HCT116 (cell line): ENCODE measurements around the gene ADAM19. TPM values are rescaled to one million over a fixed set of nuclear protein-coding genes. Genes with fewer than 3 reads are reported as not detected.

Experiments used
- ATAC-seq: fragments of 200-7000 bp; cut with Tn5 transposase; 2 replicates; pipeline ENCODE4 v1.9.1; 2020; ENCODE audit warnings: mild to moderate bottlenecking, moderate library complexity
- BruUV-seq: library from RNA; stranded (reverse); fragments of 400-500 nt; replicated peaks from 2 replicates; lab custom pipeline; 2021; lab: Mats Ljungman, UMichigan
- CTCF ChIA-PET: fragments of 300-600 bp; sonication (Branson Sonifier 250); formaldehyde crosslinking; loops from one replicate; lab custom pipeline; 2021; ENCODE audit warnings: antibody characterized with exemption; lab: Charles Lee
- POLR2A ChIA-PET: fragments of 300-600, 350-600 bp; sonication (Branson Sonifier 250); formaldehyde crosslinking; loops from one replicate; lab custom pipeline; 2021; ENCODE audit warnings: antibody characterized with exemption; lab: Charles Lee
- RAD21 ChIA-PET, 2 experiments: fragments of 300-600 bp; sonication (Branson Sonifier 250); formaldehyde crosslinking; loops; one replicate each; lab custom pipeline; 2023; ENCODE audit warnings: low total read pairs in 2 of 2; ENCODE audit not compliant: uncharacterized antibody in 2 of 2, unreplicated experiment in 2 of 2, low non-redundant PET in 1 of 2; lab: Charles Lee
- DNase-seq: peaks from one replicate; pipeline ENCODE4 v3.0.0-alpha.2; 2010; ENCODE audit warnings: low read depth, low spot score
- H2AFZ ChIP-seq: fragments of 200-600 bp; shearing (Covaris generic), sonication (generic); 2 replicates; pipeline ENCODE4 v1.6.1; 2017; ENCODE audit warnings: low read depth, mixed run types, mixed read lengths, antibody characterized with exemption, low read length; ENCODE audit not compliant: poor library complexity, severe bottlenecking
- H3K27ac ChIP-seq: 2 replicates; pipeline ENCODE4 v1.5.1; 2012; ENCODE audit warnings: low read depth, low read length
- H3K27me3 ChIP-seq: fragments of 200-600 bp; sonication (generic); 2 replicates; pipeline ENCODE4 v1.6.1; 2016; ENCODE audit warnings: mixed run types, low read length, mixed read lengths; ENCODE audit not compliant: insufficient read depth
- H3K36me3 ChIP-seq, 2 experiments: fragments of 200-500 bp in 1 of 2; fragments of 200-600 bp in 1 of 2; sonication (Bioruptor generic) in 1 of 2; sonication (generic) in 1 of 2; 2 replicates each; pipeline versions ENCODE4 v1.5.1 to v1.6.1; 2014 to 2016; ENCODE audit warnings: low read length in 2 of 2, inconsistent platforms in 1 of 2, mixed read lengths in 1 of 2, mixed run types in 1 of 2; ENCODE audit not compliant: insufficient read depth in 2 of 2, control insufficient read depth in 1 of 2
- H3K4me1 ChIP-seq, 2 experiments: fragments of 200-600 bp in 1 of 2; sonication (generic) in 1 of 2; 2 replicates each; pipeline versions ENCODE4 v1.5.1 to v1.6.1; 2012 to 2017; ENCODE audit warnings: low read length in 2 of 2, inconsistent platforms in 1 of 2, mild to moderate bottlenecking in 1 of 2, mixed read lengths in 1 of 2, mixed run types in 1 of 2, moderate library complexity in 1 of 2; ENCODE audit not compliant: insufficient read depth in 2 of 2, control insufficient read depth in 1 of 2
- H3K4me2 ChIP-seq: fragments of 200-600 bp; sonication (generic); 2 replicates; pipeline ENCODE4 v1.6.1; 2017; ENCODE audit warnings: mixed run types, low read length, mixed read lengths
- H3K4me3 ChIP-seq, 2 experiments: fragments of 200-600 bp in 1 of 2; sonication (generic) in 1 of 2; replicated peaks in 1 of 2; 2 replicates each; pipeline ENCODE4 v1.5.1; 2011 to 2016; ENCODE audit warnings: low read length in 2 of 2, control low read depth in 1 of 2, low read depth in 1 of 2, mild to moderate bottlenecking in 1 of 2, mixed read lengths in 1 of 2, mixed run types in 1 of 2
- H3K79me2 ChIP-seq: fragments of 200-600 bp; sonication (generic); 2 replicates; pipeline ENCODE4 v1.6.1; 2017; ENCODE audit warnings: mild to moderate bottlenecking, mixed run types, low read length, moderate library complexity, mixed read lengths; ENCODE audit not compliant: insufficient read depth
- H3K9ac ChIP-seq: fragments of 200-600 bp; sonication (generic); 2 replicates; pipeline ENCODE4 v1.6.1; 2016; ENCODE audit warnings: low read length, mixed read lengths
- H3K9me2 ChIP-seq: fragments of 200-600 bp; sonication (generic), shearing (Covaris generic); 2 replicates; pipeline ENCODE4 v1.6.1; 2017; ENCODE audit warnings: mixed run types, mild to moderate bottlenecking, moderate library complexity; ENCODE audit not compliant: insufficient read depth
- H3K9me3 ChIP-seq, 2 experiments: fragments of 200-500 bp in 1 of 2; fragments of 200-600 bp in 1 of 2; sonication (Bioruptor generic) in 1 of 2; sonication (generic) in 1 of 2; 2 replicates each; pipeline ENCODE4 v1.6.1; 2014 to 2017; ENCODE audit warnings: low read length in 2 of 2, mixed read lengths in 2 of 2, inconsistent platforms in 1 of 2, low read depth in 1 of 2, mild to moderate bottlenecking in 1 of 2, mixed run types in 1 of 2, moderate library complexity in 1 of 2; ENCODE audit not compliant: control insufficient read depth in 1 of 2, insufficient read depth in 1 of 2
- H4K20me1 ChIP-seq: fragments of 200-600 bp; sonication (generic), shearing (Covaris generic); 2 replicates; pipeline ENCODE4 v1.6.1; 2017; ENCODE audit warnings: mixed run types, mild to moderate bottlenecking, moderate library complexity; ENCODE audit not compliant: insufficient read depth
- CTCF ChIP-seq, 3 experiments: fragments of 200-600 bp in 1 of 3; sonication (generic) in 1 of 3; IDR thresholded peaks in 2 of 3; conservative IDR thresholded peaks in 1 of 3; 2 replicates each; pipeline ENCODE4 v1.5.1; 2012 to 2017; ENCODE audit warnings: low read depth in 2 of 3, low read length in 2 of 3, antibody characterized with exemption in 1 of 3, borderline replicate concordance in 1 of 3, control low read depth in 1 of 3, mild to moderate bottlenecking in 1 of 3, mixed read lengths in 1 of 3, mixed run types in 1 of 3, moderate library complexity in 1 of 3; ENCODE audit not compliant: insufficient read depth in 1 of 3
- EGR1 ChIP-seq: IDR thresholded peaks from 2 replicates; pipeline ENCODE4 v1.6.1; 2012; ENCODE audit warnings: low read depth
- EZH2 ChIP-seq: fragments of 200-600 bp; sonication (generic); IDR thresholded peaks from 2 replicates; pipeline ENCODE4 v1.6.1; 2017; ENCODE audit warnings: antibody characterized with exemption, mixed run types
- MAX ChIP-seq: IDR thresholded peaks from 2 replicates; pipeline ENCODE4 v1.6.1; 2012
- RAD21 ChIP-seq: IDR thresholded peaks from 2 replicates; pipeline ENCODE4 v1.6.1; 2012; ENCODE audit warnings: low read depth, mild to moderate bottlenecking
- SIN3A ChIP-seq: IDR thresholded peaks from 2 replicates; pipeline ENCODE4 v1.6.1; 2012; ENCODE audit warnings: low read depth
- YY1 ChIP-seq: IDR thresholded peaks from 2 replicates; pipeline ENCODE4 v1.6.1; 2011; ENCODE audit warnings: low read length, low read depth, moderate library complexity, mild to moderate bottlenecking; ENCODE audit not compliant: insufficient replicate concordance; ENCODE audit errors: extremely low read depth
- ZBTB33 ChIP-seq: IDR thresholded peaks from 2 replicates; pipeline ENCODE4 v1.6.1; 2011; ENCODE audit warnings: mild to moderate bottlenecking, low read length, moderate library complexity; ENCODE audit not compliant: insufficient replicate concordance; ENCODE audit errors: extremely low read depth
- intact Hi-C: fragments of 100-400 bp; cut with micrococcal nuclease; formaldehyde crosslinking; loops from 2 replicates; pipeline ENCODE4 v1.10.0; 2022
- total RNA-seq: library from RNA; stranded (reverse); gene quantifications from one replicate; pipeline ENCODE4 v1.2.1, GENCODE V29; 2021; ENCODE audit not compliant: unreplicated experiment

The ADAM19 gene
- total RNA-seq, 1 experiment from 2014 or later: 77.3 TPM

- CTCF ChIA-PET: no interaction called here
- H3K4me2 ChIP-seq: no peak overlapping the region
- H3K9me2 ChIP-seq: no peaks in the 10 kb centered on the region
Measured at GRCh38 chr5:157520911-157521703, 54.5 kb downstream of the ADAM19 start.

More at GRCh38 chr5:157520911-157521703, 54.5 kb downstream of the ADAM19 start:
- H3K9me3 ChIP-seq: no peaks in the 10 kb centered on the region
- RAD21 ChIA-PET: no interaction called here
- H3K4me1 ChIP-seq: peaks cover 0 to 18% of the 10 kb centered on the region in 2 experiments; a peak in 2 of 4 replicates
- no TSS peak for BruUV-seq
- H3K36me3 ChIP-seq: peaks cover 7% of the 10 kb centered on the region in 2 experiments; a peak in 1 of 4 replicates
- no peak overlapping the region for H3K9ac ChIP-seq
- H3K27me3 ChIP-seq: no peaks in the 10 kb centered on the region
- intact Hi-C loops: no loop called here
- TF ChIP-seq RAD21 (no peak), EGR1 (no peak), MAX (no peak), CTCF (IDR thresholded peaks at IDR 0.05 in 2 of 3, conservative IDR thresholded peaks at IDR 0.05 in 1 of 3; ENCODE audit: borderline replicate concordance in 1 of 3, insufficient read depth in 1 of 3, low read depth in 2 of 3, low read length in 2 of 3) (no peak), YY1 (no peak), SIN3A (no peak), ZBTB33 (no peak), EZH2 (no peak)
- no peaks in the 10 kb centered on the region for H4K20me1 ChIP-seq
- POLR2A ChIA-PET: no interaction called here
- H2AFZ ChIP-seq: no peak overlapping the region
- no peak for DNase-seq
- H3K27ac ChIP-seq: no peak overlapping the region
- no peak for ATAC-seq
- H3K4me3 ChIP-seq: no peak overlapping the region
- peaks cover 8% of the 10 kb centered on the region; the same call in 1 of the 2 replicates for H3K79me2 ChIP-seq
